IMR-90 (cell line): ENCODE results near the gene ZFAND2B. TPM values are rescaled to one million over a fixed set of nuclear protein-coding genes. Genes with fewer than 3 reads are reported as not detected.

Experiments used
- ATAC-seq: fragments of 200-7000 bp; cut with Tn5 transposase; 2 replicates; pipeline ENCODE4 v1.9.1; 2020; ENCODE audit warnings: low read depth, mild to moderate bottlenecking, moderate library complexity
- BruUV-seq: library from RNA; stranded (reverse); fragments of 400-500 nt; replicated peaks from 2 replicates; lab custom pipeline; 2021; lab: Mats Ljungman, UMichigan
- CTCF ChIA-PET: fragments of 300-600 bp; formaldehyde crosslinking; extraction: SDS; loops from one replicate; lab custom pipeline; 2021; ENCODE audit warnings: antibody characterized with exemption; lab: Yijun Ruan, JAX
- POLR2A ChIA-PET: fragments of 300-600 bp; sonication (Branson Sonifier 250); formaldehyde crosslinking; loops from one replicate; lab custom pipeline; 2022; ENCODE audit warnings: antibody characterized with exemption; ENCODE audit not compliant: unreplicated experiment; lab: Charles Lee
- DNase-seq: peaks from one replicate; pipeline ENCODE4 v3.0.0; 2013
- H2AFZ ChIP-seq: replicated peaks from 2 replicates; pipeline ENCODE3; 2013; ENCODE audit warnings: low read length, mild to moderate bottlenecking; ENCODE audit not compliant: poor library complexity
- H2AK5ac ChIP-seq: 2 replicates; pipeline ENCODE4 v1.6.1; 2013; ENCODE audit warnings: low read depth, low read length, inconsistent platforms
- H2AK9ac ChIP-seq: replicated peaks from 2 replicates; pipeline ENCODE3; 2013; ENCODE audit warnings: mild to moderate bottlenecking, low read depth, low read length, moderate library complexity; ENCODE audit not compliant: poor library complexity
- H2BK120ac ChIP-seq: 2 replicates; pipeline ENCODE4 v1.6.1; 2013; ENCODE audit warnings: low read depth, low read length, inconsistent platforms
- H2BK15ac ChIP-seq: 3 replicates; pipeline ENCODE4 v1.6.1; 2013; ENCODE audit warnings: low read depth, low read length, inconsistent platforms
- H2BK20ac ChIP-seq: 2 replicates; pipeline ENCODE4 v1.6.1; 2013; ENCODE audit warnings: low read depth, mild to moderate bottlenecking, inconsistent platforms, low read length, moderate library complexity
- H2BK5ac ChIP-seq: 2 replicates; pipeline ENCODE4 v1.6.1; 2013; ENCODE audit warnings: mild to moderate bottlenecking, low read depth, low read length, inconsistent platforms; ENCODE audit not compliant: poor library complexity, severe bottlenecking
- H3K14ac ChIP-seq: replicated peaks from 2 replicates; pipeline ENCODE4 v1.6.1; 2013; ENCODE audit warnings: low read depth, low read length, inconsistent platforms
- H3K18ac ChIP-seq: 2 replicates; pipeline ENCODE4 v1.6.1; 2013; ENCODE audit warnings: low read depth, low read length, control low read depth
- H3K23ac ChIP-seq: 2 replicates; pipeline ENCODE4 v1.6.1; 2013; ENCODE audit warnings: low read depth, low read length, inconsistent platforms
- H3K27ac ChIP-seq: 2 replicates; pipeline ENCODE4 v1.5.1; 2013; ENCODE audit warnings: mild to moderate bottlenecking, control low read depth, low read length; ENCODE audit not compliant: insufficient read depth
- H3K27me3 ChIP-seq: 2 replicates; pipeline ENCODE4 v1.6.1; 2013; ENCODE audit warnings: low read length; ENCODE audit not compliant: control insufficient read depth, insufficient read depth
- H3K36me3 ChIP-seq: 2 replicates; pipeline ENCODE4 v1.6.1; 2013; ENCODE audit warnings: low read length, mixed read lengths; ENCODE audit not compliant: control insufficient read depth, insufficient read depth
- H3K4ac ChIP-seq: 2 replicates; pipeline ENCODE4 v1.6.1; 2013; ENCODE audit warnings: low read depth, low read length, inconsistent platforms
- H3K4me1 ChIP-seq: 2 replicates; pipeline ENCODE4 v1.6.1; 2013; ENCODE audit warnings: low read length, mixed read lengths; ENCODE audit not compliant: control insufficient read depth, insufficient read depth
- H3K4me2 ChIP-seq: 2 replicates; pipeline ENCODE4 v1.6.1; 2013; ENCODE audit warnings: low read depth, mild to moderate bottlenecking, control low read depth, low read length, moderate library complexity
- H3K4me3 ChIP-seq: 2 replicates; pipeline ENCODE4 v1.5.1; 2013; ENCODE audit warnings: low read depth, mild to moderate bottlenecking, control low read depth, low read length, moderate library complexity; ENCODE audit not compliant: insufficient read depth
- H3K56ac ChIP-seq: 2 replicates; pipeline ENCODE4 v1.6.1; 2013; ENCODE audit warnings: low read length, inconsistent platforms; ENCODE audit not compliant: insufficient read depth; ENCODE audit errors: extremely low read depth
- H3K79me1 ChIP-seq, 2 experiments: 2 replicates each; pipeline ENCODE4 v1.6.1; 2013; ENCODE audit warnings: low read length in 2 of 2, inconsistent platforms in 1 of 2, low read depth in 1 of 2
- H3K9ac ChIP-seq: 2 replicates; pipeline ENCODE4 v1.6.1; 2013; ENCODE audit warnings: low read depth, low read length, control low read depth
- H3K9me1 ChIP-seq: 2 replicates; pipeline ENCODE4 v1.6.1; 2013; ENCODE audit warnings: low read length, inconsistent platforms; ENCODE audit not compliant: insufficient read depth
- H3K9me3 ChIP-seq: 2 replicates; pipeline ENCODE4 v1.6.1; 2013; ENCODE audit warnings: low read length; ENCODE audit not compliant: control insufficient read depth, insufficient read depth
- H4K20me1 ChIP-seq: 2 replicates; pipeline ENCODE4 v1.6.1; 2013; ENCODE audit warnings: low read length, inconsistent platforms; ENCODE audit not compliant: insufficient read depth
- H4K5ac ChIP-seq: 2 replicates; pipeline ENCODE4 v1.6.1; 2013; ENCODE audit warnings: mild to moderate bottlenecking, low read depth, low read length, control low read depth
- H4K8ac ChIP-seq, 2 experiments: 2 replicates each; pipeline ENCODE4 v1.6.1; 2013; ENCODE audit warnings: low read depth in 2 of 2, low read length in 2 of 2, control low read depth in 1 of 2, inconsistent platforms in 1 of 2
- H4K91ac ChIP-seq: 2 replicates; pipeline ENCODE4 v1.6.1; 2013; ENCODE audit warnings: low read depth, low read length, inconsistent platforms; ENCODE audit not compliant: insufficient read depth
- FOS ChIP-seq: fragments of 150-350 bp; IDR thresholded peaks from 2 replicates; pipeline ENCODE4 v1.6.1; 2016; ENCODE audit warnings: low read depth, low read length
- USF2 ChIP-seq: fragments of 150-350 bp; IDR thresholded peaks from 2 replicates; pipeline ENCODE4 v1.6.1; 2017; ENCODE audit warnings: mild to moderate bottlenecking, antibody characterized with exemption, low read length, low read depth
- WGBS, 2 experiments: methylation state at CpG; one replicate each; pipeline versions ENCODE4 v1.1.5 to v1.1.7; 2013; ENCODE audit warnings: missing lambda C conversion rate in 2 of 2; ENCODE audit not compliant: insufficient read length in 1 of 2; ENCODE audit errors: extremely low coverage in 2 of 2; 5-methylcytosine and 5-hydroxymethylcytosine counted together
- dilution Hi-C: fragments of 300-500 bp; cut with HindIII; formaldehyde crosslinking; loops from one replicate; pipeline ENCODE4 v1.14.3; 2018; ENCODE audit warnings: low sequenced_read_pairs; ENCODE audit not compliant: unreplicated experiment
- in situ Hi-C: fragments of 300-500 bp; cut with MboI; formaldehyde crosslinking; loops from 3 replicates; pipeline ENCODE4 v1.14.3; 2019; ENCODE audit warnings: low sequenced_read_pairs, inconsistent platforms, mixed read lengths
- intact Hi-C: fragments of 100-400 bp; cut with micrococcal nuclease; formaldehyde crosslinking; loops from 2 replicates; pipeline ENCODE4 v1.10.0; 2022
- polyA plus RNA-seq, 3 experiments: library from polyadenylated mRNA; depleted of rRNA; stranded (reverse); fragments of >200 nt; gene quantifications; 2 replicates each; pipeline ENCODE4 v1.2.3, GENCODE V29; 2012; ENCODE audit warnings: low replicate concordance in 1 of 3
- total RNA-seq: library from RNA; depleted of rRNA; stranded (reverse); fragments of >200 nt; gene quantifications from 2 replicates; pipeline ENCODE4 v1.2.3, GENCODE V29; 2012

Gene ZFAND2B
- total and polyA plus RNA-seq, 2 of the 4 experiments (the other 2 are of a cell fraction): 25.5 to 38.3 TPM

DNA sequence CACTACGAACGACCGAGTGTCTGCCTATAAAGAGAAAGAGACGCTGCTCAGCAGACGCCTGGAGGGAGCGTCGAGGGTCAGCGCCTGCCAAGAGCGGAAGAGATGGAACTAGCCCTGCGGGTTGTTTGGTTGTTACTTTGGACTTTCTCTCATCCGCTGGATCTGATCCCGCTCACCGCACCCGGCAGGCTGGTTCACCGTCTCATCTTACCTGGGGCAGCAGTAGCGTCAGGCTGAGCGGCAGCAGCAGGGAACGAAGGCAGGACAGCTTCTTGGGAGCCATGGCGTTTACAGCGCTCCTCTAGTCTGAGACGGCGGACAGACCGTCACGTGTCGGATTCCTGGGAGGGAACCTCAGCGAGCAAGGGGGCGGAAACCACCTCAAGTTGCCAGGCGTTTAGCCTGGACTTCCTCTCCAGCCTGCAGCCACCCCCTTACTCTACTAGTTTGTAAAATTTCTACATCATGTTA, 36.7 kb downstream of the ZFAND2B start:
- dilution Hi-C loops (no loop called here), in situ Hi-C loops (no loop called here), intact Hi-C loops (no loop called here)
- no peaks in the 10 kb centered on the region for H4K20me1 ChIP-seq
- peak overlapping the region in 1 of 2 experiments; percentile 57; a peak in 2 of 4 replicates for H4K8ac ChIP-seq
- peaks cover 15% of the 10 kb centered on the region; the same call in 1 of the 2 replicates for H3K36me3 ChIP-seq
- no peak overlapping the region for H3K4ac ChIP-seq
- no peak for DNase-seq
- H3K18ac ChIP-seq: no peak overlapping the region
- 47% methylated on average over 24 of the region's 28 CpGs; no CpG with 5 or more reads in 1 of the 2 experiments for WGBS, 2 experiments
- no peak overlapping the region for H2AK5ac ChIP-seq
- no peak overlapping the region for H3K4me3 ChIP-seq
- H3K4me1 ChIP-seq: peaks cover 7% of the 10 kb centered on the region
- H3K23ac ChIP-seq: no peak overlapping the region
- no peak overlapping the region for H2BK15ac ChIP-seq
- no peak overlapping the region for H2BK5ac ChIP-seq
- no peak overlapping the region for H3K9ac ChIP-seq
- no peak overlapping the region for H4K5ac ChIP-seq
- no peak overlapping the region for H2BK120ac ChIP-seq
- no peaks in the 10 kb centered on the region for H3K27me3 ChIP-seq
- no peak for TF ChIP-seq FOS
- TF ChIP-seq USF2: peak; percentile 56; the same call in 1 of the 2 replicates
- BruUV-seq: no TSS peak
- peak overlapping the region; percentile 75 for H2AFZ ChIP-seq
- H2AK9ac ChIP-seq: peak overlapping the region; percentile 50
- ChIA-PET POLR2A (no interaction called here), CTCF (interaction anchor here (3.0 kb wide), 1 partner anchor 52 kb away, joined by 14 read pairs; no protein-coding TSS in a partner anchor)
- no peak overlapping the region for H3K56ac ChIP-seq
- ATAC-seq: no peak
- no peak overlapping the region for H4K91ac ChIP-seq
- H3K14ac ChIP-seq: no peak overlapping the region
- H2BK20ac ChIP-seq: no peak overlapping the region
- no peak overlapping the region for H3K27ac ChIP-seq
- H3K9me3 ChIP-seq: no peaks in the 10 kb centered on the region
- H3K4me2 ChIP-seq: no peak overlapping the region
- peaks cover 23 to 40% of the 10 kb centered on the region in 2 experiments for H3K79me1 ChIP-seq
- H3K9me1 ChIP-seq: peaks cover 26% of the 10 kb centered on the region
